ENCODE data around the gene HK1.

Gene HK1

GRCh38 chr10:69385454-69386350, 107.4 kb downstream of the HK1 start:
- H3K27ac Mint-ChIP-seq, result no peak overlapping the region
- peaks cover 57% of the 10 kb centered on the region for H3K36me3 Mint-ChIP-seq (ENCODE audit: low read depth)

GRCh38 chr10:69387500-69387899, 109.2 kb downstream of the HK1 start:
- Mint-ChIP-seq H3K27ac (no peak overlapping the region), H3K27me3 (ENCODE audit: low read depth, poor library complexity) (no peaks in the 10 kb centered on the region), H3K4me3 (no peak overlapping the region), H3K4me1 (peaks cover 29% of the 10 kb centered on the region), H3K36me3 (ENCODE audit: low read depth) (peaks cover 54% of the 10 kb centered on the region), H3K9me3 (no peaks in the 10 kb centered on the region)
- no peak for DNase-seq
- TF ChIP-seq CTCF (IDR thresholded peaks at IDR 0.05), result no peak

More at GRCh38 chr10:69385454-69386350, 107.4 kb downstream of the HK1 start:
- H3K9me3 Mint-ChIP-seq, result no peaks in the 10 kb centered on the region
- peaks cover 24% of the 10 kb centered on the region for H3K4me1 Mint-ChIP-seq
- no peaks in the 10 kb centered on the region for H3K27me3 Mint-ChIP-seq (ENCODE audit: low read depth, poor library complexity)
- no peak for DNase-seq
- no peak for TF ChIP-seq CTCF (IDR thresholded peaks at IDR 0.05)
- no peak overlapping the region for H3K4me3 Mint-ChIP-seq

GRCh38 chr10:69388488-69388887, 110.2 kb downstream of the HK1 start:
- no peak overlapping the region for H3K27ac Mint-ChIP-seq
- peaks cover 49% of the 10 kb centered on the region for H3K36me3 Mint-ChIP-seq (ENCODE audit: low read depth)
- no peaks in the 10 kb centered on the region for H3K9me3 Mint-ChIP-seq
- no peaks in the 10 kb centered on the region for H3K27me3 Mint-ChIP-seq (ENCODE audit: low read depth, poor library complexity)
- DNase-seq, result no peak
- no peak overlapping the region for H3K4me3 Mint-ChIP-seq
- no peak for TF ChIP-seq CTCF (IDR thresholded peaks at IDR 0.05)
- peaks cover 22% of the 10 kb centered on the region for H3K4me1 Mint-ChIP-seq

GRCh38 chr10:69389827-69390490, 111.7 kb downstream of the HK1 start:
- no peak for TF ChIP-seq CTCF (IDR thresholded peaks at IDR 0.05)
- H3K27ac Mint-ChIP-seq, result no peak overlapping the region
- H3K27me3 Mint-ChIP-seq (ENCODE audit: low read depth, poor library complexity), result no peaks in the 10 kb centered on the region
- peaks cover 42% of the 10 kb centered on the region for H3K36me3 Mint-ChIP-seq (ENCODE audit: low read depth)
- H3K9me3 Mint-ChIP-seq, result no peaks in the 10 kb centered on the region
- no peak for DNase-seq
- H3K4me3 Mint-ChIP-seq, result no peak overlapping the region
- H3K4me1 Mint-ChIP-seq, result peaks cover 14% of the 10 kb centered on the region

- Mint-ChIP-seq H3K4me3 (no peak overlapping the region), H3K36me3 (ENCODE audit: low read depth) (peaks cover 33% of the 10 kb centered on the region), H3K27me3 (ENCODE audit: low read depth, poor library complexity) (no peaks in the 10 kb centered on the region), H3K4me1 (peaks cover 14% of the 10 kb centered on the region), H3K27ac (no peak overlapping the region), H3K9me3 (no peaks in the 10 kb centered on the region)
- DNase-seq, result no peak
- TF ChIP-seq CTCF (IDR thresholded peaks at IDR 0.05), result no peak
Measured at GRCh38 chr10:69391158-69391557, 112.9 kb downstream of the HK1 start.
